IPS DF 4.7 (cell line): ENCODE measurements around the gene VGLL4.

ENCODE experiments used
- DNase-seq: peaks from one replicate; pipeline ENCODE4 v3.0.0-alpha.2; 2013; ENCODE audit warnings: low spot score; ENCODE audit errors: extremely low read depth

VGLL4 gene

DNA sequence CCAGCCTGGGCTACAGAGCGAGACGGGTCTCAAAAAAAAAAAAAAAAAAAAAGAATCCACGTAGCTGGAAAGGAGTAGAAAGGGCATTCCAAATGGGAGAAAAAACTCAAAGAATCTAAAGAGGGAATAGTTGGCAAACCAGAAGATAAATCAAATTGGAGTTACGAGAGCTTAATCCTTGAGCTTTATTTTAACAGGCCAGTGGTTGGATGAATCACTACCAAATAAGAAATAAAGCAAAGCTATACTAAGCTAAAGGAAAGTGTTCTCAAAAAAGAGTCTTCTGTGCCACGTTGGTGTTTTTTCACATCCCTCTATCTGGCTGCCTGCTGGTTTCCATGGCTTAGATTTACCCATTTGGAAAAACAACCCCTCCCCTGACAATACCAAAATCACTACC is 14.0 kb downstream of the VGLL4 start:
- no peak for DNase-seq

DNA sequence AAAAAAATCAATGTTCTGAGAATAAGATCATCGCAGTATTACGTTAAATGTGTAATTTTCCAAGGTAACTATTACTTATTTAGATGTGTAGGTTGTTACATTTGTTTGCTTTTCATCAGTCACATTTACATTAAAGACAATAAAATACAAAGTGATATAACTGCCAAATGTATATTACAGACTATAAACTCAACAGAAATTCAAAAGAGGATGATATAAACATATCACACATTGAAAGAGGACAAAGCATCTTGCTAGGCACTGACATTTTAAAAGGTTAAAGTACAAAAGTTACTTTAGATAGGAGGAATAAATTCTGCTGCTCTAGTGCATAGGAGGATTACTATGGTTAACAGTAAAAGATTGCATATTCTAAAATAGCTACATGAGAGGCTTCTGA is 16.1 kb downstream of the VGLL4 start:
- no peak for DNase-seq

DNA sequence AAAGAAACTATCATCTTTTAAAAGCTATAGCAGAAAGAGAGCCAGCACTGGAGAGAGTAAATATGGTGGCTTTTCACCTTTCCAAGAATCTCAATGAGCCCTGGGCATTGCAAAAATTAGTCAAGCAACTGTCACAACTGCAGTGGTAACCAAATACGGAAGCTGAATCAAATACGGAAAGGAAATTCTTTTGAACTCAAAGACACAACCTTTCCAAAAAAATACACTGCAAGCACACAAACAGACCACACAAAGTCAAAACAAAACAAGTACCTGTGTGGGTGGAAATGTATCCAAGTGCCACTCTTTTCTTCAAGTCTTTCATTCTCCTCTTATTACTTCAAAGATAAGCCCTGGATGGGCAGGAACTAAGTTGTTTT is 17.6 kb downstream of the VGLL4 start:
- DNase-seq: no peak

DNA sequence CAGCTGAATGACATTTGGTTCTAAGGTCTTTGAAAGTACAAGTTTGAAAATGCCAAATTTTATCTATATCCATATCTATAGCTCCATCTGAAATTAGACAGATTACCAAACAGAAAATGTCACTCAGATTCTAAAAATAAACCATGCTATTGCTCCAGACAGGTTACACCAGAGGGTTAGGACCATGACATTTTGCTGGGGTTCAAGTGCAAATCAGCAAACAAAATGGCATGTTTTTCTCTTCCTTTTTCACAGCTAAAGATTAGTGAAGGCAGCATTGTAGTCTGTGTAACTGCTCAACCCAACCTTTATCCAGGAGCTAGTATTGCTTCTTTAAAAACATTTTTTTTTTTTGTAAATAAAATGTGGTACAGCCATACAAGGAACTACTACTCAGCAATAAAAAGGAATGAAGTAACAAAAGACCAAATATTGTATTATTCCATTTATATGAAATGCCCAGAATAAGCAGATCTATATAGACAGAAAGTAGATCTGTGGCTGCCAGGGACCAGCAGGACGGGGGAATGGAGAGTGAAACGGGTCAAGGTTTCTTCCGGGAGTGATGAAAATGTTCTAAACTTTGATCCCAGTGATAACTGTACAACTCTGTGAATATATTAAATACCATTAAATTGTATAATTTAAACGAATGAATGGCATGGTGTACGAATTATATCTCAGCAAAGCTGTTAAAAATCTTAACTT is 18.2 kb downstream of the VGLL4 start:
- no peak for DNase-seq

DNA sequence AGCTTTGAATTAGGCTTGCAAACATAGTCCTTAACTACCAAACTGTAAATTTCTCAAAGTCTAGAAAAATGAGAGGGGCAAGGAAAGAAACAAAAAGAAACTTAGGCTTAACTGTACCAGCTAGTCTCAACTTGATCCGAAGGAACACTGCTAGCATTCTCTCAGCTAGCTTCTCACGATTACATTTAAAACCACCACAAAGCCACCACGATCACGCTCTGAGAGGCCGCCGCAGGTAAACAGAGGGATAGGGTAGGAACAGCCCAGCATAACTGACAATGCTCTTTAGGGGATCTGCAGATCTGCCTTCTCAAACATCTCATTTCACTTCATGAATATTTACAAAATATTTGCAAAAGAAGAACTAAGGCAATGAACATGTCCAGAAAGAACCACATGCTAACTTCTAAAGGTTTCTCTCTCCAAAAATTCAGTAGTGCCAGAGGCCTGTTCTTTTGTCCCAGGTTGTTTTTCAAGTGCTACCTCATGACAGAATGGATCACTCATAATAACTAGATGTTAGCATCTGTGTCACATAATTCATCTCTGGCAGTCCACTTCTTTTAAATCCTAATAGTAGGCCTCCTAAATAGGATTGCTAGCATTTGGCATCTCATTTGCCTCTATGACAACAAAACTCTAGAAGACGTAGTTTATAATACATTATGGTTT is 18.9 kb downstream of the VGLL4 start:
- no peak for DNase-seq

DNA sequence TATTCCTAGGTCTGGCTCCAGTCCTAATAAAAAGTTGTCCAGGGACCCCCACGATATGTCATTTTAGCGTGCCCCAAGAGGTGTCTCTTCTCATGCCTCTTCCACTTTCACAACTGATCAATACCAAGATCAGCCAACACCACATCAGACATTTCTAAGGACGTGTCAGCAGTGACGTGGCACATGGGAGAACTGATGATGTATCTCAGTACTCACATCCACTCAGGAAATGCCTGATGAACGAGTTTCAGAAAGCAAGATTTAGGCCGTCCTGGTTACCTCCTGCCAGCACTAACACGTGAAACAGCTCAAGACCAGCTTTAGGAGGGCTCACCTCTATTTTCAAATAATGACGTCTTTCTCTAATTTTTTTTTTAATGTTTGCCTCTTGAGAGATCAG is 19.6 kb downstream of the VGLL4 start:
- no peak for DNase-seq

DNA sequence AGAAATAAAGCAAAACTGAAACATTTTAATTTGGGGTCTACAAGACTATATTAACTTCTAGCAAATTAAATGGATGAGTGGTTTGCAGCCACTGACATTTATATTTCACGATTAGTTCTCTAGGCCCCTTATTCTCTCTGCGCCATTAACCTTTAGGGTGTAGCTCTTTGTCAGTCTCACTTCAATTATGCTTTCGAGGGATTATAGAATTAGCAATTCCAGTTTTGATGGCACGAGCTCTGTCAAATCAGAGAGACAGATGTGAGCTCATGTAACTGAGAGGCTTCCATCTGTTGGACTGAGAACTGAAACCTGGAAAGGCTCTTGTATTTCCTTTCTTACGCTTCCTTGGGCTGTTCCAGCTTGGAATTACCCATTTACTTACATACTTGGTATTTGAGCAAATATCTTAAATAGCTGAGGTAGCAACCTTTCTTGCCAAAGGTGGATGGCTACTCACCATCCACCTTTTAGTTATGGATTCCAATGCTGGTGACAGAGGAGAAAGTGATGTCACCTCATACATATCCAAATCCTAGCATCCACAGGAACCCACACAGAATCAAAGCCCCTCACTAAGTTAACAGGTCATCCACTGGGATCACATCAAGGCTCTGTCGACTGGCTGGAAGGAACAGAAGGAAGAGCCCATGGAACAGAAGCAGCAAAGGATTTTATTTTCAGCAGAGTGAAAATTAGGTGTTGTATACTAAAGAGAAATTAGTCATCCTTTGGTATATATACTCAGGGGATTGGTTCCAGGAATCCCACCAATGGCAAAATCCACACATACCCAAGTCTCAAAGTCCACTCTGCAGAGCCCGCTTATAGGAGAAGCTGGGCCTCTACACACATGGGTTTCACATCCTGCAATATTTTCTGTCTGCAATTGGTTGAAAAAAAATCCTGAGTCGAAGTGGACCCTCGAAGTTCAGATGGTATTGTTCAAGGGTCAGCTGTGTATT is 20.8 kb downstream of the VGLL4 start:
- DNase-seq: no peak

DNA sequence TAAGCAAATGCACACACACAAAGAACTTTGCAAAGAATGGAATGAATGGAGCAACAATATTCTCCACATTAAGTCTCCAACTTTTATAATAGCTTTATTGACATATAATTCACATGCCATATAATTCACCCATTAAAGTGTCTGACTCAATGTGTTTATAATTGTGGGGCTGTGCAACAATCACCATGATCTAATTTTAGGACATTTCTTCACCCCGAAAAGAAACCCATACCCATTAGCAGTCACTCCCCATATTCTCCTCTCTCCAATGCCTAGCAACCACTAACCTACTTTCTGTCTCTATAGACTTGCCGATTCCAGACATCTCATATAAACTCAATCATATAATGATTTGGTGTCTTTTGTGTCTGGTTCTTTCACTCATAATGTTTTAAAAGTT is 22.6 kb downstream of the VGLL4 start:
- no peak for DNase-seq

DNA sequence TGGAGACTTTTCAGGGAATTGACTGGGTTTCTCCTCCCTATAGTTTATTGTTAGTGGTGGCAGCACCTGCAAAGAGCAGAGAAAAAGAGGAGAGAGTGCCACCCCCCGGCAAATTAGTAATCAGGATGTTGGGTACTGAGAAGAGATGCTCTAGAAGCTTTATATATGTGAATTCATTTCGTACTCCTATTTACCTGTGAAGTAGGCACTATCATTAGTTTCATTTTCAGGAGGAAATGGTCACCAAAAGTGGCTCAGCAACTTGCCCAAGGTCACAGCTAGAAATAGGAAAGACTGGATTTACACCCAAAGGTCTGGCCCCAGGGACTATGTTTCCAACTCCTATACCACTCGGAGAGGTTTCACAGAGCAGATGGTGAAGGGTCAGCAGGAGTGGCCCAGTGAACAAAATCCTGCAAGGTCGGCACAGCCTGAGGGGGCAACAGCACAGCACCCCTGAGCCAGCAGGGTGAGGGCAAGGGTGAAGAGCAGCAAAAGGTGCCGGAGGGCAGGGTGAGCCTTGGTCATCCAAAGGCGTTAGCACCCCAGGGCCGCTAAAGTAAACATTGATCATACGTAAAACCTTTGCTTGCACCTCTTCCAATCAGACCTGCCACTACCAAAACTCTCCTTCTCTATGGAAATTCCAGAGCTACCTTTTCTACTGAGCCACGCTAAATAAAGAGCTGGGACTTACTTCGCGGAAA is 23.6 kb downstream of the VGLL4 start:
- DNase-seq: no peak

DNA sequence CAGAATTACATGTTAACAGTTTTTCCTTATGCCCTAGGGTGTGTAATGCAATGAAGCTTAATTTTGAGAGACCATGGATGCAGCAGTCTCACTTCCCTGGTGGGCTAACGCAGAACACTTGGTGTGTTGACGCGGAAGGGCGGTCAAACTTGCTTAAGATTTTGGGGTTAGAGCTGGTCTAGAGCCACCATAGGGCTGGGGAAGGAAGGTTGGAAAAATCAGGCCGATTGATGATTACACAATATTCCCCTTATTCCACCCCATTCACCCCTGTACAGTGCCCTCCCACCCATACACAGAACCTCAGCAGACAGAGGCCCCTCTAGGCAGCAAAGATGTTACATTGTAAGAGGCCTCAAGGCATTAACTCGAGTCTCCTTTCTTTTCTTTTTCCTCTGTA is 24.3 kb downstream of the VGLL4 start:
- no peak for DNase-seq

DNA sequence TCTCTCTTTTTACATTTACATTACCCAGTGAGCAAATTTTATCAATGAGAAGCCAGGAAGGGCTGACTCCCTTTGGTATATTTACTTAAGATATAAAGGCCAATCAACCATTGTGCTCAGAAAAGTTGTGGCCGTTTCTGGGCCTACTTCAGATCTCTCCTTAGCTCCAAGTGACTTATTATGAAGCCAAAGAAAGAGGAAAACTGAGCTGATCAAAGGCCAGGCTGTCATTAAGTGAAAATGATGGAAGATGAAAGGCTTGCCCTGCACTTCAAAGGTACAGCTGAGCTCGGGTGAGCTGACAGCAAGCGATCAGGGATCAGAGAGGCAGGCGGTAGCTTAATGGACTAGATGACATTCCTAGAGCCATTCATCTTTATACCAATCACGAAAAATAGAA is 24.8 kb downstream of the VGLL4 start:
- DNase-seq: no peak

DNA sequence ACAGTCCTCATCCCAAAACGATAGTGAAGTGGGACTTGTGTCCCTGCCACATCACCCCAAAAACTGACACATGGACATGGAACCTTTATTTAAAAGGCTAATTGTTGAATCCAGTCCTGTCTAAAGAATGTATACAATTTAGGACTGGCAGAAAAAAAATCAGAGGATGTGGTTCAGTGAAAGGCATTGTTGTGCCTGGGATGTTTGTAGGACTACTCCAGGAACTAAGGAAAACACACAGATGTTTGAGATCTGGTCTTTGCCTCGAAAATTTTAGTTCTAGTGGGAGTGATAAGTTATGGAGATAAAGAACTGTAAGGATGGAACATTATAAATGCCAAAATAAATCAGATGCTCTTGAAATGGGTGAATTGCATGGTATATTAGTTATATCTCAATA is 27.2 kb downstream of the VGLL4 start:
- DNase-seq: no peak

DNA sequence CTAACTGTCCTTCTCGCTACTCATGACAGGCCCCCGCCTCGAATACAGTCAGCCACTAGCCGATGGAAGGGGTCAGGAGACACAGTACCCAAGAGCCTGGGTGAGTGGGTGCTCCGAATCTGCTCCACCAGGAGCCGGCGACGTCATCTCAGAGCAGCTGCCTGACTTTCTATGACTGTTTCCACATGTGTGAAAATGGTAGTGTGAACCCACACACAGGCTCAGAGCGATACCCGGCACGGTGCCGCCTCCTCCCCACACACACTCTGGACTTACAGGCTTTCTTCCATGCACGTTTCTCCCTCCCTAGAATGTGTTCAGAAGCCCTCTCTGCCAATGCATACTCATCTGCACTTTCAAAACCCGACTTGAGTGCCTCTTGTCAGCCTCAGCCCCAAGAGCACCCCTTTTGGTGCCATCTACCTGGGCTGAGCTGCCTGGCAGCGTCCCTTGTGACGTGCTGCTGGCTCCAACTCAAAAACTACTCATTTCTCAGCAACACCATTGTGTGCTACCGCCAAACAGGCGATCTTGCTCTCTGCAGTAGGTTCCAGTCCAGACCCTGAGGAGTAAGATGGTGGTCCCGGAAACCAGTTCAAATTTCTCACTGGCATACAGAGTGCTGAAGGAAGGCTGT is 29.7 kb downstream of the VGLL4 start:
- DNase-seq: no peak

DNA sequence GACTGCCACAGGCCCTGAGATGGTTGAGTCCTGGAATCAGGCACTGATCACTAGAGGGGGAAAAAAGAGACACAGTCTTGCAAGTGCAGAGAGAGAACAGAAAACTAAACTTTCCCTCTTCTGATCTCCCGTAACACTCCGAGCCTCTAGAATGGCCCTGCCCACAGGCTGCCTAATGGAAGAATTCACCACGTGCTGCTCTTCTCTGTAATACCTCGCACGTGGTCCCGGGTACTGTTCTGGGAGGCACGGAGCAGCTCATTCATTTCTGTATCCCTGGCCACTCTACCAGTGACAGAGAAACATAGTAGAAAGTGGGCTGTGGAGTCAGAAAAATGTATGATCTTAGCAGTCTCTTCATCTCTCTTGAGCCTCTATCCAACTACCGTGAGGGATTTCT is 30.4 kb downstream of the VGLL4 start:
- DNase-seq: no peak

DNA sequence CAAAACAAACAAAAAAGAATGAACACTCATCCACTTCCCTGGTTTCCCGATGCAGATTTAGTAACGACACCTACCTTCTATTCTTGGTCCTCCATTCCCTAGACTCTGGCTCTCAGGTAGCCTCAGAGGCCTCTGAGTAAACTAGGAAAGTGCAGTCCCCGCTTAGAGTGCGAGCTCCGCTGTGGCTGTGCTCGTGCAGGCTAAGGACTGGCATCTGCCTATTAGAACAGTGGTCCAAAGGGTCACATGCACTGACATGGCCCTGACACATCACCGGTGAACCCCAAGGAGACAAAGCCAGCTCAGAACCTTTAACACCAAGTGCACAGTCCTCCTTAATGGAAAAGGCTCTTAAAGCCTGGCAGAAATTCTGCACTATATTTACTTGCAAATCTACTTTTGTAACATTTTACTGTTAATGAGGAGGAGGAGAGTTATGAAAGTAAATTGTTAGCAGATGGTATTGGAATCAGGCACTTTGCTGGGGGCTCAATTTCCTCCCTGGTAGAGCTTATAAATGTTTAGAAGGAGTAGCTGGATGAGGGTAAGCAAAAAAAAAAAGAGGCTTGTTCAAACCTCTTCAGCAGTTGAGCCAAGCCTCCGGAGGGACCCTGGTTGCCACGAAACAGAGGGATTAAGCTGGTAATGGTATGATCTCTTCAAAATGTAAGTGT is 31.1 kb downstream of the VGLL4 start:
- no peak for DNase-seq

DNA sequence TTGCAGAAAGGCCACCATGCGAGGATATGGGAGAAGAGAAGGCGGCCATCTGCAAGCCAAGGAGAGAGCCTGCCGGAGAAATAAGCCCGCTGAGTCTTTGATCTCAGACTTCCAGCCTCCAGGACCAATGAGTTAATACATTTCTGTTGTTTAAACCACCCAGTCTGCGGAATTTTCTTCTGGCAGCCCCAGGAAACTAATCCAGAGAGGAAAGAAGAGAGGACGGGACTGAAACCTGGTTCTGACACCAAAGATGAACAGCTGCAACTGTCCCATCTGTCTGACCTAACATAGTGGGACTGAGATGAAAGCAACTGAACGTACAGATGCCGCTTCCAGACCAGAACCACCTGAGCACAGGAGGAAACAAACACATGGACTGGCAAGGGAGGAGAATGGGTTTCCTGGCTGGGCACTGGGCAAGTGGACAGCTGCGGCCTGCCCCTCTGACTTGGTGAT is 32.3 kb downstream of the VGLL4 start:
- DNase-seq: no peak

DNA sequence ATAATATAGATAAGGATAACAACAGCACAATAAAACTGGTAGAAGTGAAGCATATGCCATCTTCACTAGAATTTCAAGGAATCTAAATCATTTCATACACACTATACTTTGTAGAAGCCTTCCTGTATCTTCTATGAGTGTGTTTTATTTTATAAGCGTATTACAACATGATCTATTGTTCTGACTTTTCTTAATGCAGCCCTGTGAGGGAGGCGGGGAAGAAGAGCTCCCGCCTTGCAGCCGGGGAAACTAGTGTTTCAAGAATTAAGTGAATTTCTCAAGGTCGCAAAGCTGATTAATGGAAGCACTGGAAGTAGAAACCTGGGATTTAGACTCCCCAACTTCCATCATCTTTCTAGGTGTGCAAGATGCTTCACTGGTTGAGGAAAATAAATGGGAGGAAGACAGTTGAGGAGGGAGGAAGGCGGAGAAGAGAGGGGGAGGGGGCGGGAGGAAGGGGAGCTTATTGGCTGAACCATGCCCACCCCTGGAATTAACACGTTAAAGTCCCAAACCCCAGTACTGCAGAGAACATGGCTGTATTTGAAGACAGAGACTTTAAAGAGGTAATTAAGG is 32.9 kb downstream of the VGLL4 start:
- no peak for DNase-seq

DNA sequence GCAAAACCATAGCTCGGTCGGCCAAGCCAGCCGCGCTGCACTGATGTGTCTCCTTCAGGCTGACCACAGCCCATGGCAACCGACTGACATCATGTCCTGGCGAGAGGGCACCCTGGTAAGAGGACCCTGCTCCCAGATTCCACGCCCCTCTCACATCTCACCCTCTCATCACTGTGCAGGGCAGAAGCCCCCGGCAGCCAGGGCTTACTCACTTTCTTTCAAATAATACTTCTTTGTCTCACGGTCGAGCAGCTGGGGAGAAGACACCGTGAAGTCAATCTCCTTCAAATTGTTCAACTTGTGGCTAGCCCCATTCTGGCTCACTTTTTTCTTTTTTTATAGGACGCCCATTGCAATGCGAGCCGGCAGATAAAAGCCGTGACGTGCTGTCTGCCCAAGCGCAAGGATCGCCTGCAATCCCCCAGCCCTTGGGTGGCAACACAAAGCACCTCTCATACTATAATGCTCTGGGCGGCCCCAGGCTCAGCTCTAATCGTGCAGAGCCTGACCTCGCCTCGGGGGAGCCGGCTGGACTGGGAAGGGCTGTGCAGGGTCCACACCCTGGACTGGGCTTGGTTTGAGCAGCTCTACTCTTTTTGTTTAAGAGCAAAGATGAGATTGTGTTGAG is 33.6 kb downstream of the VGLL4 start:
- no peak for DNase-seq

DNA sequence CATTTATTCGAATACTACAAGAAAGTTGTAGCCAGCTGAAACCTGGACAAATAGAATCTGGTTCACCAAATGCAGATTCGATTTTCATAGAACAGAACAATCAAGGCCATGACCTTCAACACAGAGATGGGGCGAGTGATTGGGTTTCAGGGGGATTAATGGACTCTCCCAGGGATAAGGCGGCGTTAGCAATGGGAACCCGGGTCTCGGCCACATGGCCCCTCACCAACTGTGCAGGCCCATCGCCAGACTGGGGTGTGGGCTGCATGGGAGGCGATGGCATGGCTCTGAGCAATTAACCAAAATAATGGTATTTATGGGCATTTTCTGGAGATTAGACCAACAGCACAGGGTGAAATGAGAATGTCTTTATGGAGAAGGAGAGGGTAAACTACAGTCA is 34.2 kb downstream of the VGLL4 start:
- DNase-seq: no peak

DNA sequence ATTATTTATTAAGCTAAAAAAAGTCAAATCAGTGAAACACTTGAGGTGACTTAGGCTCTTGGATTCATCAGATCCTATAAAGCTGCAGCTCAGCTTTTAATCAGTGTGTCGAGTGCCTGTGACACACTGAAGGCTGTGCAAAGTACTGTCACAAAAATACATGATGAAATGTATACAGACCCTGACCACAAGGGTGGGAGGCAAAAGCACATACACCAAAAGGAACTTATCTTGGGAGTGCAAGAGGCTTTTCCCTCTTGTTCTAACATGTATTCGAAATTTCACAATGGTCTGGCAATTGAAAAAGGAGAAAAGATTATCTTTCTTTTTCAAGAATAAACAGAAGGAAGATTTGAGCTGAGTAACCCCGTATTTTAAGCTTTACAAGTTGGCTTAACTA is 35.9 kb downstream of the VGLL4 start:
- no peak for DNase-seq
